Activated naive CD4-positive, alpha-beta T cell treated with anti-CD3 and anti-CD28 coated beads for 36 hours (primary cell): Measurements from ENCODE around the gene LYRM7. TPM values are rescaled to one million over a fixed set of nuclear protein-coding genes. Genes with fewer than 3 reads are reported as not detected.

ENCODE experiments used
- CTCF ChIA-PET: fragments of 350-600 bp; sonication (Branson Sonifier 250); formaldehyde crosslinking; loops from one replicate; lab custom pipeline; 2021; ENCODE audit warnings: antibody characterized with exemption; lab: Charles Lee
- DNase-seq: peaks from one replicate; pipeline ENCODE4 v3.0.0-alpha.2; 2020
- H3K27ac Mint-ChIP-seq: one replicate; pipeline ENCODE4 v1.8.0; 2021; ENCODE audit warnings: mild to moderate bottlenecking, mixed read lengths
- H3K27me3 Mint-ChIP-seq: one replicate; pipeline ENCODE4 v1.8.0; 2021; ENCODE audit warnings: low read depth, mixed read lengths
- H3K36me3 Mint-ChIP-seq: one replicate; pipeline ENCODE4 v1.8.0; 2021; ENCODE audit warnings: low read depth, mixed read lengths
- H3K4me1 Mint-ChIP-seq: one replicate; pipeline ENCODE4 v1.8.0; 2021; ENCODE audit warnings: low read depth, mixed read lengths
- H3K4me3 Mint-ChIP-seq: one replicate; pipeline ENCODE4 v1.8.0; 2021; ENCODE audit warnings: mild to moderate bottlenecking, moderate library complexity, mixed read lengths
- H3K9me3 Mint-ChIP-seq: one replicate; pipeline ENCODE4 v1.8.0; 2021; ENCODE audit warnings: mixed read lengths
- intact Hi-C: fragments of 100-400 bp; cut with micrococcal nuclease; formaldehyde crosslinking; loops from one replicate; pipeline ENCODE4 v1.15.1; 2023
- total RNA-seq, 2 experiments: library from RNA; stranded (reverse); gene quantifications; one replicate each; pipeline ENCODE4 v1.2.3, GENCODE V29; 2021

LYRM7 gene
- total RNA-seq, 2 experiments from 2014 or later, result 14.6 to 15.0 TPM

GRCh38 chr5:131209506-131210150 lies 38.9 kb downstream of the LYRM7 start:
- Mint-ChIP-seq H3K27ac (peak overlapping the region; percentile 96), H3K27me3 (no peaks in the 10 kb centered on the region), H3K9me3 (peaks cover 1% of the 10 kb centered on the region), H3K4me3 (peak overlapping the region; percentile 69), H3K4me1 (peaks cover 57% of the 10 kb centered on the region), H3K36me3 (peaks cover 2% of the 10 kb centered on the region)
- intact Hi-C loops, result loop anchor here (1.0 to 5.0 kb wide), 13 partner anchors 15 to 890 kb away; partner anchors contain the start of genes HINT1 and LYRM7
- peak; percentile 77 for DNase-seq
- CTCF ChIA-PET, result interaction anchor here (0.7 to 1.5 kb wide), 5 partner anchors 12 to 56 kb away, joined by 3 to 4 read pairs (median 3); no protein-coding TSS in a partner anchor

- Mint-ChIP-seq H3K36me3 (no peaks in the 10 kb centered on the region), H3K9me3 (peaks cover 1% of the 10 kb centered on the region), H3K4me1 (peaks cover 62% of the 10 kb centered on the region), H3K27ac (peak overlapping the region; percentile 96), H3K4me3 (peak overlapping the region; percentile 69), H3K27me3 (no peaks in the 10 kb centered on the region)
- intact Hi-C loops, result loop anchor here (5.0 kb wide), 1 partner anchor 327 kb away; no protein-coding TSS in a partner anchor
- CTCF ChIA-PET, result interaction anchor here (1.0 to 1.5 kb wide), 2 partner anchors 29 to 34 kb away, joined by 3 to 4 read pairs; no protein-coding TSS in a partner anchor
- DNase-seq, result no peak
Observed at GRCh38 chr5:131210151-131210510, 39.4 kb downstream of the LYRM7 start.

GRCh38 chr5:131211669-131212068 lies 40.9 kb downstream of the LYRM7 start:
- Mint-ChIP-seq H3K27ac (no peak overlapping the region), H3K4me1 (peaks cover 59% of the 10 kb centered on the region), H3K4me3 (no peak overlapping the region), H3K36me3 (no peaks in the 10 kb centered on the region), H3K9me3 (no peaks in the 10 kb centered on the region), H3K27me3 (no peaks in the 10 kb centered on the region)
- CTCF ChIA-PET, result no interaction called here
- intact Hi-C loops, result loop anchor here (5.0 kb wide), 1 partner anchor 326 kb away; no protein-coding TSS in a partner anchor
- no peak for DNase-seq

GRCh38 chr5:131212471-131213021 lies 41.8 kb downstream of the LYRM7 start:
- DNase-seq, result no peak
- Mint-ChIP-seq H3K27me3 (no peaks in the 10 kb centered on the region), H3K4me3 (no peak overlapping the region), H3K4me1 (peaks cover 52% of the 10 kb centered on the region), H3K9me3 (no peaks in the 10 kb centered on the region), H3K27ac (peak overlapping the region; percentile 77), H3K36me3 (no peaks in the 10 kb centered on the region)
- intact Hi-C loops, result loop anchor here (5.0 kb wide), 1 partner anchor 325 kb away; no protein-coding TSS in a partner anchor
- CTCF ChIA-PET, result interaction anchor here (0.6 to 1.2 kb wide), 2 partner anchors 40 to 189 kb away, joined by 3 to 4 read pairs; no protein-coding TSS in a partner anchor

GRCh38 chr5:131214609-131215227 lies 44.0 kb downstream of the LYRM7 start:
- Mint-ChIP-seq H3K4me1 (peaks cover 52% of the 10 kb centered on the region), H3K27ac (no peak overlapping the region), H3K27me3 (no peaks in the 10 kb centered on the region), H3K9me3 (no peaks in the 10 kb centered on the region), H3K4me3 (no peak overlapping the region), H3K36me3 (no peaks in the 10 kb centered on the region)
- DNase-seq, result no peak
- intact Hi-C loops, result loop anchor here (5.0 kb wide), 1 partner anchor 323 kb away; no protein-coding TSS in a partner anchor
- CTCF ChIA-PET, result interaction anchor here (0.6 to 1.6 kb wide), 3 partner anchors 15 to 167 kb away, joined by 3 to 8 read pairs (median 5); no protein-coding TSS in a partner anchor

- Mint-ChIP-seq H3K9me3 (no peaks in the 10 kb centered on the region), H3K36me3 (no peaks in the 10 kb centered on the region), H3K27ac (no peak overlapping the region), H3K4me1 (peaks cover 48% of the 10 kb centered on the region), H3K27me3 (no peaks in the 10 kb centered on the region), H3K4me3 (no peak overlapping the region)
- CTCF ChIA-PET, result no interaction called here
- no peak for DNase-seq
- intact Hi-C loops, result loop anchor here (2.0 kb wide), 1 partner anchor 35 kb away; no protein-coding TSS in a partner anchor
Observed at GRCh38 chr5:131217791-131218190, 47.0 kb downstream of the LYRM7 start.

GRCh38 chr5:131218392-131218791 lies 47.6 kb downstream of the LYRM7 start:
- Mint-ChIP-seq H3K27ac (no peak overlapping the region), H3K36me3 (no peaks in the 10 kb centered on the region), H3K4me1 (peaks cover 50% of the 10 kb centered on the region), H3K9me3 (no peaks in the 10 kb centered on the region), H3K27me3 (no peaks in the 10 kb centered on the region), H3K4me3 (no peak overlapping the region)
- intact Hi-C loops, result loop anchor here (2.0 kb wide), 1 partner anchor 34 kb away; no protein-coding TSS in a partner anchor
- CTCF ChIA-PET, result no interaction called here
- DNase-seq, result no peak

GRCh38 chr5:131220566-131220965 lies 49.8 kb downstream of the LYRM7 start:
- CTCF ChIA-PET, result interaction anchor here (0.9 kb wide), 1 partner anchor 32 kb away, joined by 5 read pairs; no protein-coding TSS in a partner anchor

GRCh38 chr5:131221008-131221703 lies 50.4 kb downstream of the LYRM7 start:
- no peak for DNase-seq
- peaks cover 36% of the 10 kb centered on the region for H3K4me1 Mint-ChIP-seq
- intact Hi-C loops, result no loop called here
- no peaks in the 10 kb centered on the region for H3K36me3 Mint-ChIP-seq
- CTCF ChIA-PET, result interaction anchor here (0.6 to 1.2 kb wide), 3 partner anchors 14 to 31 kb away, joined by 3 to 6 read pairs (median 5); no protein-coding TSS in a partner anchor
- H3K9me3 Mint-ChIP-seq, result no peaks in the 10 kb centered on the region
- no peaks in the 10 kb centered on the region for H3K27me3 Mint-ChIP-seq
- no peak overlapping the region for H3K4me3 Mint-ChIP-seq
- no peak overlapping the region for H3K27ac Mint-ChIP-seq

More at GRCh38 chr5:131220566-131220965, 49.8 kb downstream of the LYRM7 start:
- Mint-ChIP-seq H3K9me3 (no peaks in the 10 kb centered on the region), H3K36me3 (no peaks in the 10 kb centered on the region), H3K27me3 (no peaks in the 10 kb centered on the region), H3K4me1 (peaks cover 36% of the 10 kb centered on the region), H3K4me3 (no peak overlapping the region), H3K27ac (no peak overlapping the region)
- intact Hi-C loops, result no loop called here
- DNase-seq, result no peak

GRCh38 chr5:131221888-131222287 lies 51.1 kb downstream of the LYRM7 start:
- intact Hi-C loops, result no loop called here
- H3K27ac Mint-ChIP-seq, result no peak overlapping the region
- DNase-seq, result no peak
- CTCF ChIA-PET, result interaction anchor here (0.6 to 1.2 kb wide), 3 partner anchors 13 to 15 kb away, joined by 3 to 6 read pairs (median 3); no protein-coding TSS in a partner anchor
- H3K4me1 Mint-ChIP-seq, result peaks cover 36% of the 10 kb centered on the region
- H3K4me3 Mint-ChIP-seq, result no peak overlapping the region
- no peaks in the 10 kb centered on the region for H3K27me3 Mint-ChIP-seq
- no peaks in the 10 kb centered on the region for H3K9me3 Mint-ChIP-seq
- H3K36me3 Mint-ChIP-seq, result no peaks in the 10 kb centered on the region

GRCh38 chr5:131222731-131223130 lies 52.0 kb downstream of the LYRM7 start:
- intact Hi-C loops, result no loop called here
- H3K4me3 Mint-ChIP-seq, result no peak overlapping the region
- no peaks in the 10 kb centered on the region for H3K9me3 Mint-ChIP-seq
- H3K36me3 Mint-ChIP-seq, result no peaks in the 10 kb centered on the region
- CTCF ChIA-PET, result interaction anchor here (0.8 to 1.4 kb wide), 3 partner anchors 14 to 27 kb away, joined by 3 to 4 read pairs (median 3); no protein-coding TSS in a partner anchor
- H3K4me1 Mint-ChIP-seq, result peaks cover 36% of the 10 kb centered on the region
- H3K27me3 Mint-ChIP-seq, result no peaks in the 10 kb centered on the region
- no peak for DNase-seq
- H3K27ac Mint-ChIP-seq, result no peak overlapping the region
